Mucosa of descending colon (tissue), 3 donors: ENCODE results near the gene TBCB. TPM values are rescaled to one million over a fixed set of nuclear protein-coding genes. Genes with fewer than 3 reads are reported as not detected.

ENCODE experiments used
- ATAC-seq: fragments of 200-7000 bp; cut with Tn5 transposase; one replicate; pipeline ENCODE4 v1.9.1; 2020; ENCODE audit warnings: mild to moderate bottlenecking, moderate library complexity
- DNase-seq, 3 donors: peaks; one replicate each; pipeline ENCODE4 v3.0.0-alpha.2; 2020
- H3K36me3 ChIP-seq: fragments of 200-600 bp; one replicate; pipeline ENCODE4 v1.8.0; 2021; ENCODE audit warnings: low read depth, mild to moderate bottlenecking
- H3K4me1 ChIP-seq: fragments of 200-600 bp; one replicate; pipeline ENCODE4 v1.8.0; 2021; ENCODE audit warnings: low read depth, mild to moderate bottlenecking
- H3K4me3 ChIP-seq: fragments of 200-600 bp; one replicate; pipeline ENCODE4 v1.8.0; 2021; ENCODE audit warnings: mild to moderate bottlenecking
- H3K9me3 ChIP-seq: fragments of 200-600 bp; one replicate; pipeline ENCODE4 v1.8.0; 2021; ENCODE audit warnings: mild to moderate bottlenecking
- intact Hi-C, 2 donors: fragments of 100-400 bp; cut with DNase I in 1 of 2; cut with micrococcal nuclease in 1 of 2; formaldehyde crosslinking; loops; one replicate each; pipeline versions ENCODE4 v1.11.0 to v1.11.1; 2022; cut with DNase I, micrococcal nuclease
- total RNA-seq, 3 donors: library from RNA; stranded (reverse); fragmentation: NEBNext Ultra II Directional in 2 of 3; extraction: Animal tissue kit (Norgen Biotek cat#: 25700) in 2 of 3; gene quantifications; one replicate each; pipeline versions ENCODE4 v1.2.1 to v1.2.4, GENCODE V29; 2021 to 2023
- TF ChIP-seq, protein P1 (sequence below): fragments of 200-600 bp; IDR thresholded peaks from one replicate; pipeline ENCODE4 v1.8.0; 2022; ENCODE audit warnings: antibody characterized with exemption, mild to moderate bottlenecking
- donor health status: DM: no; HTN: no; CAD: no; lungs with moderate emphysema.
- donor health status: DM: no; HTN: no; CAD: no.
- donor health status: DM: no; HTN: yes; CAD: no.

TBCB gene
- total RNA-seq, 3 donors from 2014 or later = 81.9 to 106 (median 90.8) TPM

DNA sequence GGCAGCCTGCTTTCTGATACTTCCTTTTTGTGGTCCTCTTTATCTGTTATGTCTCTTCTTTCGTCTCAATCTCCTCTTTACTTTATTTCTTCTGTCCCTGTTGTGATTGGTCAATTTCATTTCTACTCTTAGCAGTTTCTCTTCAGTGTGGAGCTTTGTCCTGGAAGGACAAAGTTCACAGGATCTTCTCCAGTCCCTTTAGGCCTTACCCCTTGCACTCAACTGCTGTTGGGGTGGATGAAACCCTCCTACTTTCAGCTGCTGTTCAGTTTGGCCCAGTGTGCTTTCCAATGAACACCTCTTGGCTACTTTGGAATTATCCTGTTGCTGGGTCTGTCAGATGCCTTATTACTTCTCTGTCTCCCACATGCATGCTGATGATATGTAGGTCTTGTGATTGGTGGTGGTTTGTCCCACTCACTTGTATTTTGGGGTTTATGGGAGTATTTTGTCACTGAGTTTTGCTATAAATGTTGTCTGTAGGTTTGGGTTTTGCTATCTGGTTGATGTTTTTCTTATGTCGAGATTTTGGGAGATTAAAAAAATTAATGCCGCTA lies 35.8 kb upstream of the TBCB start:
- H3K4me3 ChIP-seq = no peak overlapping the region
- no peaks in the 10 kb centered on the region for H3K36me3 ChIP-seq
- intact Hi-C loops = no loop called here
- no peak for ATAC-seq
- no peak for DNase-seq
- no peaks in the 10 kb centered on the region for H3K4me1 ChIP-seq
- no peaks in the 10 kb centered on the region for H3K9me3 ChIP-seq
- TF ChIP-seq, protein P1, sequence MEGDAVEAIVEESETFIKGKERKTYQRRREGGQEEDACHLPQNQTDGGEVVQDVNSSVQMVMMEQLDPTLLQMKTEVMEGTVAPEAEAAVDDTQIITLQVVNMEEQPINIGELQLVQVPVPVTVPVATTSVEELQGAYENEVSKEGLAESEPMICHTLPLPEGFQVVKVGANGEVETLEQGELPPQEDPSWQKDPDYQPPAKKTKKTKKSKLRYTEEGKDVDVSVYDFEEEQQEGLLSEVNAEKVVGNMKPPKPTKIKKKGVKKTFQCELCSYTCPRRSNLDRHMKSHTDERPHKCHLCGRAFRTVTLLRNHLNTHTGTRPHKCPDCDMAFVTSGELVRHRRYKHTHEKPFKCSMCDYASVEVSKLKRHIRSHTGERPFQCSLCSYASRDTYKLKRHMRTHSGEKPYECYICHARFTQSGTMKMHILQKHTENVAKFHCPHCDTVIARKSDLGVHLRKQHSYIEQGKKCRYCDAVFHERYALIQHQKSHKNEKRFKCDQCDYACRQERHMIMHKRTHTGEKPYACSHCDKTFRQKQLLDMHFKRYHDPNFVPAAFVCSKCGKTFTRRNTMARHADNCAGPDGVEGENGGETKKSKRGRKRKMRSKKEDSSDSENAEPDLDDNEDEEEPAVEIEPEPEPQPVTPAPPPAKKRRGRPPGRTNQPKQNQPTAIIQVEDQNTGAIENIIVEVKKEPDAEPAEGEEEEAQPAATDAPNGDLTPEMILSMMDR = no peak

DNA sequence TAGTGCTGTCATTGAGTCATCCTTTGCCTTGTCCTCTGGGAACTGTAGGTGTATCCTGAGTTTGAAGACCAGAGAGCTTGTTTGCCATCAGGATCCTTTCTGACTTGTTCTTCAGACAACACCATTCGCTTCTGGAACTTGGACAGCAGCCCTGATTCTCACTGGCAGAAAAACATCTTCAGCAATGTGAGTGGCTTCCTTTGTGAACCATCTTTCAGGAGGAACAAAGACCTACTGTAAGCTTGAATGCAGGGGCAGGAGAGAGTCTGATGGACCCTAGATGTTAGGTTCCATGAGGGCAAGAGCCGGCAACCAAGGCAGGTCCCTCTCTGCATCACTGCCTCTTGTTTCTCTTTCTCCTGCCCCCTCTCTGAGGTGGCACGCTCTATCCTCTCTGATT lies 33.9 kb upstream of the TBCB start:
- DNase-seq = no peak
- TF ChIP-seq, protein P1 = no peak
- Histone ChIP-seq H3K4me3 (no peak overlapping the region), H3K36me3 (no peaks in the 10 kb centered on the region), H3K4me1 (no peaks in the 10 kb centered on the region), H3K9me3 (no peaks in the 10 kb centered on the region)
- intact Hi-C loops = no loop called here
- ATAC-seq = no peak

DNA sequence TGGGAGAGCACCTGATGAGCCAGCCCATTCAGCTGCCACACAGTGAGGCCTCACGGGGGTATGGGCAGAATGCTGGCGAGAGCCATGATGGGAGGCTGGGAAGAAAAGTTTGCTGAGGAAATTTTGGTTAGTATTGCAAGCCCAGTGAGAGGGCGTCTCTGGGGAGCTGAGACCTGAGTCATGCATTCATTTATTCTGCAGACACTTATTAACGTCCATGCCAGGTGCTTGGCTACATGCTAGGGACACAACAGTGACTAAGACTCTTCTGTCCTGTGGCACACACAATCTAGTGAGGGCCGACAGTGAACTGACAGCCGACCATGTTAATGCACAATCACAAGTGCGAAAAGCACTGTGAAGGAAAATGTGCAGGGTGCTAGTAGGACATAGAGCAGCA lies 33.4 kb upstream of the TBCB start:
- ATAC-seq (no peak), DNase-seq (no peak)
- Histone ChIP-seq H3K4me1 (no peaks in the 10 kb centered on the region), H3K4me3 (no peak overlapping the region), H3K36me3 (no peaks in the 10 kb centered on the region), H3K9me3 (no peaks in the 10 kb centered on the region)
- intact Hi-C loops = no loop called here
- TF ChIP-seq, protein P1 = no peak

DNA sequence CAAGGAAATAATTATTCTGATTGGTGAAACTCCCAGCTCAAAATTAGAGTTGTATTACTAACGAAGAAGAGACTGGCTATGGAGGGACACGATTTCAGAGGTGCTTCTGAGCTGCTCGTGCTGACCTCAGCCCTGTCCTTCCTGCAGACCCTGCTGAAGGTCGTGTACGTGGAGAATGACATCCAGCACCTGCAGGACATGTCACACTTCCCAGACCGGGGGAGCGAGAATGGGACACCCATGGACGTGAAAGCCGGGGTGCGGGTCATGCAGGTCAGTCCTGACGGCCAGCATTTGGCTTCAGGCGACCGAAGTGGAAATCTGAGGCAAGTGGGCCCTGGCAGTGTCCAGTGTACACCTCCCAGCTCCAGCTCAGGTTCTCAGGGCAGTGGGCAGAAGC lies 32.4 kb upstream of the TBCB start:
- DNase-seq = no peak
- intact Hi-C loops = no loop called here
- ATAC-seq = no peak
- Histone ChIP-seq H3K9me3 (no peaks in the 10 kb centered on the region), H3K4me3 (no peak overlapping the region), H3K4me1 (no peaks in the 10 kb centered on the region), H3K36me3 (no peaks in the 10 kb centered on the region)
- TF ChIP-seq, protein P1 = no peak

DNA sequence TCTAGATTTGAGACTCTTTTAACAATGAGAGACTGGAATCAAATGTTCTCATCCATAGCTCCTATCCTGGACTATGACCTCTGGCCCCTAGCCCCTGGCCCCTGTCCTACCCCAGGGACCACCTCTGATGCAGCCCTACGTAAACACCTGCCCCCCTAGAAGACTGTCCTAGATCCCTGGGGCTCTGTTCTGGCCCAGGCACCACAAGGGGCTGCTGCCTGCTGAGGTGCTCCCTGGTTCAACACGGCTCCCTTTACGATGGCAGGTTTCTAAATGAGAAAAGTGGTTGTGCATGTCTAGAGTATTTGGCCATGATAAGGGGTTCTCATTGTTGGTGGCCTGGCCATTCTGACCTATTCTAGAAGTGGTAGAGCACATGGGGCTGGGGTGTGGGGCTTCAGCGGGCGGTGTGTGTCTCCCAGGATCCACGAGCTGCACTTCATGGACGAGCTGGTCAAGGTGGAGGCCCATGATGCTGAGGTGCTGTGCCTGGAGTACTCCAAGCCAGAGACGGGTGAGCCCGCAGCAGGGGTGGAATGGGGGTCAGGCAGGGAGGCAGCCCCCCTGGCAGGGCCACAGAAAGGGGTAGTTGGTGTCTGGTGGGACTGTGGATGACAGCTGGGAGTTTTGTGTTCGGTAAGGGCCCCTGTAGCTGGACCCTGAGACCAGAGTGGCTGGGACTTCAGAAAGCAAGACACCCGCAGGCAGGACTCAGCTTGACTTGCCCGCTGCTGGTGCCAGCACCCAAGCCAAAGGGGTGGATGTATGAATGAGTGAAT lies 30.8 kb upstream of the TBCB start:
- Histone ChIP-seq H3K4me3 (no peak overlapping the region), H3K36me3 (no peaks in the 10 kb centered on the region), H3K9me3 (no peaks in the 10 kb centered on the region), H3K4me1 (no peaks in the 10 kb centered on the region)
- TF ChIP-seq, protein P1 = no peak
- DNase-seq (no peak), ATAC-seq (no peak)
- intact Hi-C loops = no loop called here
